Mucosa of rectum (tissue), 2 donors: ENCODE measurements around the gene HMGB3.

Experiments used
- H3K27ac ChIP-seq, 2 donors: one replicate each; pipeline ENCODE4 v1.7.0; 2013; ENCODE audit warnings: inconsistent platforms in 2 of 2, low read depth in 2 of 2, low read length in 2 of 2
- H3K27me3 ChIP-seq, 2 donors: one replicate each; pipeline ENCODE4 v1.7.0; 2013; ENCODE audit warnings: low read length in 2 of 2; ENCODE audit not compliant: control insufficient read depth in 2 of 2, insufficient read depth in 2 of 2
- H3K36me3 ChIP-seq, 2 donors: one replicate each; pipeline ENCODE4 v1.7.0; 2013; ENCODE audit warnings: low read length in 2 of 2; ENCODE audit not compliant: control insufficient read depth in 2 of 2, insufficient read depth in 2 of 2
- H3K4me1 ChIP-seq, 2 donors: one replicate each; pipeline ENCODE4 v1.7.0; 2013; ENCODE audit warnings: low read length in 2 of 2, mild to moderate bottlenecking in 1 of 2; ENCODE audit not compliant: control insufficient read depth in 2 of 2, insufficient read depth in 2 of 2
- H3K4me3 ChIP-seq, 2 donors: one replicate each; pipeline ENCODE4 v1.7.0; 2013; ENCODE audit warnings: low read length in 2 of 2
- H3K9ac ChIP-seq, 2 donors: one replicate each; pipeline ENCODE4 v1.7.0; 2013; ENCODE audit warnings: low read length in 2 of 2, low read depth in 1 of 2, mild to moderate bottlenecking in 1 of 2
- H3K9me3 ChIP-seq, 2 donors: one replicate each; pipeline ENCODE4 v1.7.0; 2013; ENCODE audit warnings: low read length in 2 of 2; ENCODE audit not compliant: control insufficient read depth in 2 of 2
- donor health status: healthy.
- donor health status: Normal muscosa, but diverticular disease.

The HMGB3 gene

DNA sequence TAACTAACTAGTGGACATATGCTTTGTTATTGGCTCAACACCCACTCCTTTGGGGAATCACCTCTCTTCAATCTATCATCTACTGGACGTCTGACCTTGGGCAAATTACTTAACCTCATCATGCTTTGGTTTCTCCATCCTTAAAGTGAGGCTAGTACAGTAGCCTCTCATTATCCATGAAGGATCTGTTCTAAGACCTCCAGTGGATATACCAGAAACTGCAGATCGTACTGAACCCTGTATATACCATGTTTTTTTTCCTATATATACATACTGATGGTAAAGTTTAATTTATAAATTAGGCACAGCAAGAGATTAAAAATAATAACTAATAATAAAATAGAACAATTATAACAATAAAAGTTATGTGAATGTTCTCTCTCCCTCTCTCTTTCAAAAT lies 56.2 kb downstream of the HMGB3 start:
- Histone ChIP-seq H3K27ac (no peak overlapping the region), H3K27me3 (peaks cover 0 to 4% of the 10 kb centered on the region in 2 donors), H3K9me3 (no peaks in the 10 kb centered on the region), H3K4me1 (no peaks in the 10 kb centered on the region), H3K4me3 (no peak overlapping the region), H3K36me3 (no peaks in the 10 kb centered on the region), H3K9ac (no peak overlapping the region)
